IMR-90 (cell line): ENCODE measurements around the gene ST8SIA2.

Experiments
- BHLHE40 ChIP-seq: fragments of 150-350 bp; IDR thresholded peaks from 2 replicates; pipeline ENCODE4 v1.6.1; 2016; ENCODE audit warnings: mild to moderate bottlenecking, low read depth, low read length
- MAFK ChIP-seq: IDR thresholded peaks from 2 replicates; pipeline ENCODE4 v1.6.1; 2012; ENCODE audit warnings: low read depth, low read length, improper control_type of control experiment
- MXI1 ChIP-seq: IDR thresholded peaks from 2 replicates; pipeline ENCODE4 v1.6.1; 2012; ENCODE audit warnings: low read depth, mild to moderate bottlenecking, low read length, moderate library complexity, borderline replicate concordance
- POLR2A ChIP-seq: IDR thresholded peaks from 2 replicates; pipeline ENCODE4 v1.6.1; 2012; ENCODE audit warnings: mild to moderate bottlenecking, low read depth, low read length
- RAD21 ChIP-seq: IDR thresholded peaks from 2 replicates; pipeline ENCODE4 v1.6.1; 2012; ENCODE audit warnings: low read length, improper control_type of control experiment
- TF ChIP-seq, protein P1 (sequence below): conservative IDR thresholded peaks from 2 replicates; pipeline ENCODE4 v1.5.1; 2012; ENCODE audit warnings: mild to moderate bottlenecking, low read depth, low read length, improper control_type of control experiment

DNA sequence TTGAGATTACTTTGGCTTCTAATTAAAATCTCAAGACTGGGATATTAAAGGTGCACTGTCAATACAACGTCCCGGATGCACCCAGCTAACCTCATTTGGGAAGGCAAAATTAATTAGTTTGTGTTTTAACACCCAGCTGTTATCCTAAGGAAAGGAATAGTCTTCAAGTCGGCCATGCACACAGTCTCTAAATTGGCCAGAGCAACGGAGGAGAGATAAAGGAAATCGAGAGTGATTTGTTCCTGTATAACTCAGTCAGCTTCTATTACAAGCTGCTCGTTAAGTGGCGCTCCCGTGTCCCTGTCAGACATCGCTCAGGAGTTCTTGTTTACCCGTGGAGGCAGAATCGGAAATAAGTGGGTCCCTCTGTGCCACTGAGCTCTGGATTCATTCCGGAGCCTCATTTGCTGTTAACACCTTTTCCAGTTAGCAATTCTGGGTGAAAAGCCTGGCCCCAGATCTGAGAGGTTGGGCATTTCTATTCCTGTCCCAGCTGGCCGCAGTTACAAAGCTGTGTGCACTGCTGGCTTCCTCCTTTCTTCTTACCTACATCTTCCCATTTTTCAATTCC, 63.9 kb downstream of the ST8SIA2 start:
- TF ChIP-seq, protein P1, sequence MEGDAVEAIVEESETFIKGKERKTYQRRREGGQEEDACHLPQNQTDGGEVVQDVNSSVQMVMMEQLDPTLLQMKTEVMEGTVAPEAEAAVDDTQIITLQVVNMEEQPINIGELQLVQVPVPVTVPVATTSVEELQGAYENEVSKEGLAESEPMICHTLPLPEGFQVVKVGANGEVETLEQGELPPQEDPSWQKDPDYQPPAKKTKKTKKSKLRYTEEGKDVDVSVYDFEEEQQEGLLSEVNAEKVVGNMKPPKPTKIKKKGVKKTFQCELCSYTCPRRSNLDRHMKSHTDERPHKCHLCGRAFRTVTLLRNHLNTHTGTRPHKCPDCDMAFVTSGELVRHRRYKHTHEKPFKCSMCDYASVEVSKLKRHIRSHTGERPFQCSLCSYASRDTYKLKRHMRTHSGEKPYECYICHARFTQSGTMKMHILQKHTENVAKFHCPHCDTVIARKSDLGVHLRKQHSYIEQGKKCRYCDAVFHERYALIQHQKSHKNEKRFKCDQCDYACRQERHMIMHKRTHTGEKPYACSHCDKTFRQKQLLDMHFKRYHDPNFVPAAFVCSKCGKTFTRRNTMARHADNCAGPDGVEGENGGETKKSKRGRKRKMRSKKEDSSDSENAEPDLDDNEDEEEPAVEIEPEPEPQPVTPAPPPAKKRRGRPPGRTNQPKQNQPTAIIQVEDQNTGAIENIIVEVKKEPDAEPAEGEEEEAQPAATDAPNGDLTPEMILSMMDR: no peak
- no peak for TF ChIP-seq MXI1
- no peak for TF ChIP-seq MAFK
- TF ChIP-seq POLR2A: no peak
- no peak for TF ChIP-seq RAD21
- TF ChIP-seq BHLHE40: no peak
